Smooth muscle cell (in vitro differentiated cells): ENCODE data around the gene CMTM8. TPM values are rescaled to one million over a fixed set of nuclear protein-coding genes. Genes with fewer than 3 reads are reported as not detected.

Source experiments
- DNase-seq: peaks from one replicate; lab custom pipeline; 2025; ENCODE audit not compliant: unreplicated experiment; lab: John Stamatoyannopoulos, UW
- H2AFZ ChIP-seq: fragments of 200-600 bp; sonication (generic); 2 replicates; pipeline ENCODE4 v1.6.0; 2016; ENCODE audit warnings: antibody characterized with exemption, low read depth, mild to moderate bottlenecking
- H3F3A ChIP-seq: fragments of 200-600 bp; sonication (generic); 2 replicates; pipeline ENCODE4 v1.6.0; 2017; ENCODE audit warnings: antibody characterized with exemption, low read depth
- H3K27ac ChIP-seq: fragments of 200-600 bp; sonication (generic); 2 replicates; pipeline ENCODE4 v1.5.1; 2016; ENCODE audit warnings: low read depth, mild to moderate bottlenecking
- H3K27me3 ChIP-seq: fragments of 200-600 bp; sonication (generic); 2 replicates; pipeline ENCODE4 v1.6.1; 2016; ENCODE audit warnings: low read depth, mild to moderate bottlenecking
- H3K36me3 ChIP-seq: fragments of 200-600 bp; sonication (generic); 2 replicates; pipeline ENCODE4 v1.5.1; 2016; ENCODE audit warnings: low read depth
- H3K4me1 ChIP-seq: fragments of 200-600 bp; sonication (generic); 2 replicates; pipeline ENCODE4 v1.5.1; 2016; ENCODE audit warnings: low read depth
- H3K4me2 ChIP-seq: fragments of 200-600 bp; sonication (generic); 2 replicates; pipeline ENCODE4 v1.6.0; 2016; ENCODE audit warnings: mild to moderate bottlenecking
- H3K4me3 ChIP-seq: fragments of 200-600 bp; sonication (generic); 2 replicates; pipeline ENCODE4 v1.5.1; 2016; ENCODE audit warnings: mild to moderate bottlenecking
- H3K79me2 ChIP-seq: fragments of 200-600 bp; sonication (generic); 2 replicates; pipeline ENCODE4 v1.6.0; 2016; ENCODE audit warnings: low read depth, mild to moderate bottlenecking
- H3K9ac ChIP-seq: fragments of 200-600 bp; sonication (generic); 2 replicates; pipeline ENCODE4 v1.6.0; 2016; ENCODE audit warnings: low read depth
- H3K9me3 ChIP-seq: fragments of 200-600 bp; sonication (generic); replicated peaks from 2 replicates; pipeline ENCODE4 v1.5.1; 2016; ENCODE audit warnings: low read depth
- H4K20me1 ChIP-seq: fragments of 200-600 bp; sonication (generic); 2 replicates; pipeline ENCODE4 v1.6.0; 2016; ENCODE audit warnings: low read depth
- WGBS: methylation state at CpG from one replicate; pipeline ENCODE4 v1.1.7; 2016; ENCODE audit warnings: low lambda C conversion rate; 5-methylcytosine and 5-hydroxymethylcytosine counted together
- polyA plus RNA-seq: library from polyadenylated mRNA; unstranded; fragments of >200 nt; fragmentation: Nextera tagmentation; extraction: Ambion mirVana; gene quantifications from 2 replicates; pipeline ENCODE4 v1.2.1, GENCODE V29; 2016
- total RNA-seq: library from RNA; depleted of rRNA; stranded (reverse); fragments of >200 nt; gene quantifications from 2 replicates; pipeline ENCODE4 v1.2.3, GENCODE V29; 2014
- TF ChIP-seq, protein P1 (sequence below): fragments of 200-600 bp; sonication (generic); IDR thresholded peaks from 2 replicates; pipeline ENCODE4 v1.5.1; 2017; ENCODE audit warnings: borderline replicate concordance, mild to moderate bottlenecking, antibody characterized with exemption; ENCODE audit not compliant: insufficient read depth, poor library complexity, severe bottlenecking

Gene CMTM8
- total and polyA plus RNA-seq, 2 experiments from 2014 or later = 1.9 TPM

DNA sequence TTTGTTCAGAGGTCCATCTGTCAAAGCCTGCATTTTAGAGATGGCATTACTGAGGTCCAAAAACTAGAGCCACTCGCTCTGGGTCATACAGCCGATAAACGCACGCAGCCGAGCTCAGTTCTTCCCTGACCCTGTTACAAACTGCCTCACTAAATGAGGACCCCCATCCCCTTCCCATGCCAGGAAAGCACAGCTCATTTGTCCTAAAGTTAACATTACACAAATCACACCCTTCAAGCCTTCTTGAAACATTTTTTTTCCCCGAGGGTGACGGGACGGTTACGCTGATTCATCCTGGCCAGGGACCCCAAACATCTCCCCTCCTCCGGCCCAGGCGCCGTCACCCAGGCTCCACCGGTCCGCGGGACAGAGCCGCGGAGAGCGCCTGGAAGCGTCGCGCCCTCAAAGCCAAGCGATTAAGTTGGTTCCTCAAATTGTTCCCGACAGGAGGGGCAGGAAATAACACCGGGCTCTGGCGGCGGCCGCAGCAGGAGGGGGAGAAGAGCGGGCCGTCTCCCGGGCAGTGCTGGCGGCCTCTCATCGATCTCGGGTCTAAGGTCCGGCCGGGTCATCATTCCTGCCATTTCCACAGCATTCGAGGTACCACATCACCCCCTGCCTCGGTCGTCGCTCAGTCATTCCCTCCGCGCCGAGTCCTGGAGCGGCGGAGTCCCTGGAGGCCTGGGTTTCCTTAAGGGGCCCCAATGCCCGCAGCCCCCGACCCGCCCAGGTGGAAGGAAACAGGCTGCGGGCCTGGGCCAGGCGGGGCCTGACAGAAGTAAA lies 619 bp upstream of the CMTM8 start:
- H2AFZ ChIP-seq = peak overlapping the region; percentile 77
- H4K20me1 ChIP-seq = no peaks in the 10 kb centered on the region
- TF ChIP-seq, protein P1, sequence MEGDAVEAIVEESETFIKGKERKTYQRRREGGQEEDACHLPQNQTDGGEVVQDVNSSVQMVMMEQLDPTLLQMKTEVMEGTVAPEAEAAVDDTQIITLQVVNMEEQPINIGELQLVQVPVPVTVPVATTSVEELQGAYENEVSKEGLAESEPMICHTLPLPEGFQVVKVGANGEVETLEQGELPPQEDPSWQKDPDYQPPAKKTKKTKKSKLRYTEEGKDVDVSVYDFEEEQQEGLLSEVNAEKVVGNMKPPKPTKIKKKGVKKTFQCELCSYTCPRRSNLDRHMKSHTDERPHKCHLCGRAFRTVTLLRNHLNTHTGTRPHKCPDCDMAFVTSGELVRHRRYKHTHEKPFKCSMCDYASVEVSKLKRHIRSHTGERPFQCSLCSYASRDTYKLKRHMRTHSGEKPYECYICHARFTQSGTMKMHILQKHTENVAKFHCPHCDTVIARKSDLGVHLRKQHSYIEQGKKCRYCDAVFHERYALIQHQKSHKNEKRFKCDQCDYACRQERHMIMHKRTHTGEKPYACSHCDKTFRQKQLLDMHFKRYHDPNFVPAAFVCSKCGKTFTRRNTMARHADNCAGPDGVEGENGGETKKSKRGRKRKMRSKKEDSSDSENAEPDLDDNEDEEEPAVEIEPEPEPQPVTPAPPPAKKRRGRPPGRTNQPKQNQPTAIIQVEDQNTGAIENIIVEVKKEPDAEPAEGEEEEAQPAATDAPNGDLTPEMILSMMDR = no peak
- H3K4me1 ChIP-seq = no peaks in the 10 kb centered on the region
- H3K9ac ChIP-seq = no peak overlapping the region
- DNase-seq = no peak
- H3F3A ChIP-seq = no peaks in the 10 kb centered on the region
- no peaks in the 10 kb centered on the region for H3K79me2 ChIP-seq
- peaks cover 18% of the 10 kb centered on the region for H3K27me3 ChIP-seq
- no peak overlapping the region for H3K27ac ChIP-seq
- no peaks in the 10 kb centered on the region for H3K36me3 ChIP-seq
- H3K4me2 ChIP-seq = peak overlapping the region; percentile 96
- H3K4me3 ChIP-seq = peak overlapping the region; percentile 76
- WGBS = 5% methylated on average over 48 of the region's 49 CpGs
- H3K9me3 ChIP-seq = no peaks in the 10 kb centered on the region

DNA sequence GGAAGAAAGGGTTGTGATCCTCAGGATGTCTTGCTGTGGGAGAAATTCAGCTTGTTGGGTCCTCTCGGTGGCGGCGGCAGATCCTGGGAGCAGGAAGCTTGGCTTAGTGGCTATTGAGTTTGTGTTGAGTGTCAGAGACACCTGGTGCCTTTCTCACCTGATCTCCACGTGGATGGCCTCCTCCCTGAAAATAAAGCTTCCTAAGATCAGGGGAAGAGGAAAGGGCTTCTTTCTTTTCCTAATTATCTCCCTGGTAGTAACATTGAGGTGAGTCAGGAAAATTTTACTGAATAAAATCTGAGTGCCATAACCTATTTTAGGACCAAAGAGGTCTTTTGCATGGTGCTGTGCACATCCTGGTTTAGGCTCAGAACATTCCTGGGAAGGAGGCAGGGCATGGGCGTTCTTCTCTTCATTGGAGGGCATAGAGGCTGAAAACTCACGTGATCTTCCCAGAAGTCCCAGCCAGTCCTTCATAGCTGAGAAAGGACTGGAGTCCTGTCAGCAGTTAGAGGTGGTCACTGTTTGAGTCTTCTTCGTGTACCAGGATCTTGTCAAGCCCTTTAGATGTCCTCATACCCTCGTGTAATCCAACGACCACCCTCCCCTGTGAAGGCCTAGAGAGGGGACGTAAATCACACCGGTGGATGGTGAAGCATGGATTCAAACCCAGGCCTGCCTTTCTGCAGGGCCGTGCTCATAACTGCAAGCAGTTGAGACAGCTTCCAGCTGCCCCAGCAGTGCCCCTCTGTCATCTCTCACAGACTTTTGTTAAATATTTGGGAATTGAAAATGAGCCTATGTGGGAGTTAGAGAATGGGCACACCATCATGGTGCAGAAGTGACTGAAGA lies 1.1 kb downstream of the CMTM8 start:
- H4K20me1 ChIP-seq = no peaks in the 10 kb centered on the region
- H3F3A ChIP-seq = no peaks in the 10 kb centered on the region
- 57% methylated on average over 12 of the region's 12 CpGs for WGBS
- no peaks in the 10 kb centered on the region for H3K9me3 ChIP-seq
- H3K4me3 ChIP-seq = peak overlapping the region; percentile 76
- no peaks in the 10 kb centered on the region for H3K36me3 ChIP-seq
- H3K27ac ChIP-seq = no peak overlapping the region
- no peak for DNase-seq
- peaks cover 18% of the 10 kb centered on the region for H3K27me3 ChIP-seq
- H3K4me1 ChIP-seq = no peaks in the 10 kb centered on the region
- no peak overlapping the region for H3K9ac ChIP-seq
- TF ChIP-seq, protein P1 = no peak
- peak overlapping the region; percentile 96 for H3K4me2 ChIP-seq
- H2AFZ ChIP-seq = peak overlapping the region; percentile 90
- H3K79me2 ChIP-seq = no peaks in the 10 kb centered on the region

- WGBS = 78% methylated on average over 6 of the region's 6 CpGs
- DNase-seq = no peak
- Histone ChIP-seq H3K4me2 (no peak overlapping the region), H3K27ac (no peak overlapping the region), H3K9me3 (no peaks in the 10 kb centered on the region), H3F3A (no peaks in the 10 kb centered on the region), H3K9ac (no peak overlapping the region), H2AFZ (no peak overlapping the region), H4K20me1 (no peaks in the 10 kb centered on the region), H3K79me2 (no peaks in the 10 kb centered on the region), H3K27me3 (peaks cover 18% of the 10 kb centered on the region), H3K4me3 (peak overlapping the region; percentile 76), H3K36me3 (no peaks in the 10 kb centered on the region), H3K4me1 (no peaks in the 10 kb centered on the region)
- TF ChIP-seq, protein P1 = no peak
These were observed 1.7 kb downstream of the CMTM8 start for GRCh38 chr3:32240159-32240545.
